ENCODE results near the gene GSTA4.

The GSTA4 gene

GRCh38 chr6:52995089-52995912 lies at the start of gene GSTA4:
Gene GSTA4, minus strand, starts transcription at chr6:52995284. Its CDS starts 1,041 bp downstream, at chr6:52994243.
- DNase-seq, result peak; percentile 86

- DNase-seq, result no peak
These were observed 49.5 kb upstream of the GSTA4 start for GRCh38 chr6:53044572-53044971.

- DNase-seq, result no peak
These were observed 49.0 kb upstream of the GSTA4 start for GRCh38 chr6:53044071-53044470.

GRCh38 chr6:53043581-53043980 lies 48.5 kb upstream of the GSTA4 start:
- no peak for DNase-seq

GRCh38 chr6:53042112-53042511 lies 47.0 kb upstream of the GSTA4 start:
- DNase-seq, result no peak

GRCh38 chr6:53041356-53041755 lies 46.3 kb upstream of the GSTA4 start:
- no peak for DNase-seq

- DNase-seq, result no peak
These were observed 43.5 kb upstream of the GSTA4 start for GRCh38 chr6:53038596-53038995.

GRCh38 chr6:53038141-53038540 lies 43.1 kb upstream of the GSTA4 start:
- DNase-seq, result no peak

GRCh38 chr6:53035549-53036213 lies 40.6 kb upstream of the GSTA4 start:
- no peak for DNase-seq

GRCh38 chr6:53033764-53034163 lies 38.7 kb upstream of the GSTA4 start:
- DNase-seq, result no peak

- DNase-seq, result no peak
These were observed 37.8 kb upstream of the GSTA4 start for GRCh38 chr6:53032849-53033248.

GRCh38 chr6:53031281-53031680 lies 36.2 kb upstream of the GSTA4 start:
- DNase-seq, result no peak

GRCh38 chr6:53029761-53030160 lies 34.7 kb upstream of the GSTA4 start:
- DNase-seq, result no peak

- no peak for DNase-seq
These were observed 34.2 kb upstream of the GSTA4 start for GRCh38 chr6:53029257-53029656.

GRCh38 chr6:53028467-53028866 lies 33.4 kb upstream of the GSTA4 start:
- DNase-seq, result no peak

- DNase-seq, result no peak
These were observed 32.1 kb upstream of the GSTA4 start for GRCh38 chr6:53027131-53027718.

- no peak for DNase-seq
These were observed 31.4 kb upstream of the GSTA4 start for GRCh38 chr6:53026526-53026925.

GRCh38 chr6:53023323-53023722 lies 28.2 kb upstream of the GSTA4 start:
- no peak for DNase-seq

- no peak for DNase-seq
These were observed 25.1 kb upstream of the GSTA4 start for GRCh38 chr6:53020005-53020744.

GRCh38 chr6:53018446-53018845 lies 23.4 kb upstream of the GSTA4 start:
- DNase-seq, result no peak

GRCh38 chr6:53015486-53015885 lies 20.4 kb upstream of the GSTA4 start:
- no peak for DNase-seq

- DNase-seq, result no peak
These were observed 19.7 kb upstream of the GSTA4 start for GRCh38 chr6:53014744-53015143.

GRCh38 chr6:53014063-53014462 lies 19.0 kb upstream of the GSTA4 start:
- no peak for DNase-seq

All from activated gamma-delta T cell treated with Interleukin-2 at 50 U/mL for 16 hours (primary cell).